ENCODE measurements around the gene SYT10.

SYT10 gene

DNA sequence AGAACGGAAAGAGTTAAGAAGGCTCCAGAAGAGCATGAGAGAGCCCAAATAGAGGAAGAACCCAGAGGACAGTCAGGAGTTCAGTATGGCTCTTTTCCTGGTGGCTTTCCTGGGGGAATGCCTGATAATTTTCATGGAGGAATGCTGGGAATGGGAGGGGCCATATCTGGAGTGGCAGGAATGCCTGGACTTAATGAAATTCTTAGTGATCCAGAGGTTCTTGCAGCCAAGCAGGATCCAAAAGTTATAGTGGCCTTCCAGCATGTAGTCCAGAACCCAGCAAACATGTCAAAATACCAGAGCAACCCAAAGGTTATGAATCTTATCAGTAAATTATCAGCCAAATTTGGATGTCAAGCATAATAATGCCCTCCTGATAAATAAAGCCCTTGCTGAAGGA, 15.5 kb upstream of the SYT10 start:
- no peak for DNase-seq (ENCODE audit: extremely low read depth, low read depth)
- TF ChIP-seq, protein P1, sequence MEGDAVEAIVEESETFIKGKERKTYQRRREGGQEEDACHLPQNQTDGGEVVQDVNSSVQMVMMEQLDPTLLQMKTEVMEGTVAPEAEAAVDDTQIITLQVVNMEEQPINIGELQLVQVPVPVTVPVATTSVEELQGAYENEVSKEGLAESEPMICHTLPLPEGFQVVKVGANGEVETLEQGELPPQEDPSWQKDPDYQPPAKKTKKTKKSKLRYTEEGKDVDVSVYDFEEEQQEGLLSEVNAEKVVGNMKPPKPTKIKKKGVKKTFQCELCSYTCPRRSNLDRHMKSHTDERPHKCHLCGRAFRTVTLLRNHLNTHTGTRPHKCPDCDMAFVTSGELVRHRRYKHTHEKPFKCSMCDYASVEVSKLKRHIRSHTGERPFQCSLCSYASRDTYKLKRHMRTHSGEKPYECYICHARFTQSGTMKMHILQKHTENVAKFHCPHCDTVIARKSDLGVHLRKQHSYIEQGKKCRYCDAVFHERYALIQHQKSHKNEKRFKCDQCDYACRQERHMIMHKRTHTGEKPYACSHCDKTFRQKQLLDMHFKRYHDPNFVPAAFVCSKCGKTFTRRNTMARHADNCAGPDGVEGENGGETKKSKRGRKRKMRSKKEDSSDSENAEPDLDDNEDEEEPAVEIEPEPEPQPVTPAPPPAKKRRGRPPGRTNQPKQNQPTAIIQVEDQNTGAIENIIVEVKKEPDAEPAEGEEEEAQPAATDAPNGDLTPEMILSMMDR (IDR thresholded peaks at IDR 0.05; ENCODE audit: low read depth, low read length), result no peak

DNA sequence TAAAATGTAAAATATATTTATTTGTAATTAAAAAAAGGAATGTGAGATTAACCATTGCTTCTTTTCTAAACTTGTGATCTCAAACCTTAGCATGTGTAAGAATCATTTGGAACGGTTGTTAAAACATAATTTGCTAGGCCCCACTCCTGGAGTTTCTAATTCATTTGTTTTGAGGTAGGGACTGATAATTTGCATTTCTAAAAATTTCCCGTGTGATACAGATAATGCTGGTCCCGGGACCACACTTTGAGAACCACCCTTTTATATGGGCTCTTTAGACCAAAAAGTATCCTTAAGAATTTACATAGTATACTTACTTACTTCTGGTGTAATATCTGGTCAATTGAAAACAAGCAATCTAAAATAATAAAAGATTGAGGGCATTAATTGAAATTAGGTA, 10.9 kb upstream of the SYT10 start:
- TF ChIP-seq, protein P1 (IDR thresholded peaks at IDR 0.05; ENCODE audit: low read depth, low read length), result no peak
- no peak for DNase-seq (ENCODE audit: extremely low read depth, low read depth)

DNA sequence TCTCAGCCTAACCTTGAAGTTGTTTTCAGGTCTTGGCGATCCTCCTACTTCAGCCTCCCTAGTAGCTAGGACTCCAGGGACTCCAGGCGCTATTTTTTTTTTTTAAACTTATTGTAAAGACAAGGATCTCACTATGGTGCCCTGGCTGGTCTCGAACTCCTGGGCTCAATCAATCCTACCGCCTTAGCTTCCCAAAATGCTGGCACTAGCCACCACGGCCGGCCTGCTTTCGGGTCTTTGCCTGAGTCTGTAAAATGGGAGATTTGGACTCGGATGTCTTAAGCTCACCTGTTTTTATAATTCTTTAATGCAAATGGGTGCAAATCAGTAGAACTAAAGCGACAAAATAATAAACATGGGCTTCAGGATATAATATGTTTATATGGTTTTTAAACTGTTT, 858 bp upstream of the SYT10 start:
- DNase-seq (ENCODE audit: extremely low read depth, low read depth), result no peak
- TF ChIP-seq, protein P1 (IDR thresholded peaks at IDR 0.05; ENCODE audit: low read depth, low read length), result no peak

DNA sequence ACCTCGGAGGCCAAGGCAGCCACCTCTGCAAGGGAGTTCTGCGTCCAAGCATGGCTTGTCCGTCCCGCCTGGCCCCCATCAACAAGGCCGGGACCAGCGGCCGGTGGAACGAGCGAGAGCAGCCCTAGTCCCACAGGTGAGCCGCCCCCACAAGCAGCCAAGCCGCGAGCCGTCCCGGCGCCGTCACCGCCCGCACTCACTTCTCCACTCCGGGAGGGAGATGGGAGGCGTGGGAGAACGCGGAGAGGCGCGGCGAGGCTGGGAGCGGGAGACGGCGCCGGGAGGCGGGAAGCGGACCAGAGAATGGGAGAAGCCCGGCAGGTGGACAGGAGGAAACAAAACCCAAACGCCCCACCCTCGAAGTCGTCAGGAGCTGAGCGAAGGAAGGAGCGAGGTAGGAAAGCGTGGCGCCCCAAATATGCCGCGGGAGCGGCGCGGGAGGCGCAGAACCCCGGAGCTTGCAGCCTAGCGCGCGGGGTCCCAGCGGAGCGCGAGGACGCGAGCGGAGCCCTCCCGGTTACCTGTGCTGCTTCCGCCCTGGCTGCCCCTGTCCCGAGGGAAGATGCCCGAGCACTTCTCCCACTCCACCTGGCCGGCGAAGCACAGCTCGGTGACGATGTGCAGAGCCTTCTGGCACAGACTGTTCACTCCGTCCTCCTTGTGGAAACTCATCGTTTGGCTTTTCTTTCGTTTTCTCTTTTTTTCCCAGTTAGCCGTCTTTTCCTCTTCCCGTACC, 600 bp downstream of the SYT10 start:
- TF ChIP-seq, protein P1 (IDR thresholded peaks at IDR 0.05; ENCODE audit: low read depth, low read length), result no peak
- DNase-seq (ENCODE audit: extremely low read depth, low read depth), result no peak

DNA sequence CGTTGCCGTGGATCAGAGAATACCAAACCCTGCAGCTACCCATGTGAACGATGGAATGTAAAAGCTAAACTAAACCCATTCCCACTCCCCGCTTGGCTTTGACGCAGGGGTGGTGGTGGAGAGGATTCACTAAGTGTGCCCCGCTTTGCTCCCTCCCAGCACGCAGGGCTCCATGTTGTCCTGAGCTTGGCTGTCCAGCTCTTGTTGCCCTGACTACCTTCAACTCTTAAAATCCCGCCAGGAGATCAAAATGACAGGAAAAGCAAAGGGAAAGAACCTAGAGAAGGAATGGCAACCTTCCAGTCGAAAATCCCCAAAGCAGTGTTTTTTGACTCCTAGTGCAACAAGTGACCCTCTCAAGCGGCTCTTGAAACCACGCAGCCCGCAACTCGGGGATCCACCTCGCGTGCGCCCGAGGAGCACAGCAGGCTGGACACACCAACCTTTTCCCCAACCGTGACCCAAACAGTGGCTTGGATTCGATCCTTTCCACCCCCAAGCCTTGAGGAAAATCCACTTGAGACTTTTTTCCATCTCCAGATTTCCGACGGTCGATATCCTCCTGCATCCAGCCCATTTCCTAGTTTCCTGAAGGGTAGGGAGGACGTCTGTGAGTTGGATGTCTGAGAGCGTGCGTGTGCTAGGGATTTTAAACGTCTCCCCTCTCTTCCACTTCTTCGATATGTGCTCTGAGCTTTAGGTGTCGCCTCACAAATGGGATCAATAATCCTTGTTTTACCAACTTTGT, 1.4 kb downstream of the SYT10 start:
- TF ChIP-seq, protein P1 (IDR thresholded peaks at IDR 0.05; ENCODE audit: low read depth, low read length), result no peak
- DNase-seq (ENCODE audit: extremely low read depth, low read depth), result no peak

DNA sequence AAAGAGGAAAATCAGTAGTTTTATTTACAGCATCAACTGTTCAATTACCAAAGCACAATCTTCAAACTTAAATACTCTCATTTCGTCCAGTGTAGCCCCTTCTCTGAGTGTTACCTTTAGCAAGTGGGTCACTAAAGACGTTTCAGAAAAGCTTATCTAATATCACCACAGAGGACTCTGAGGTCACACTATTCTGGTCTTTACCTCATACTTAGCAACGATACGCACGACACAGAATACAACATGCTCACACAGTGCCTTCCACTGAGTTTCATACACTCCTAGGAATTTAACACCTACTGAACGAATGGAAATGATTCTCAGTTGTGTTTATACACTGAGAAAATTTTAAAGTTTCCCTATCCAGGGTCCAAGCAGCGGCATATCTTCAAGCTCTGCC, 2.0 kb downstream of the SYT10 start:
- TF ChIP-seq, protein P1 (IDR thresholded peaks at IDR 0.05; ENCODE audit: low read depth, low read length), result no peak
- no peak for DNase-seq (ENCODE audit: extremely low read depth, low read depth)

DNA sequence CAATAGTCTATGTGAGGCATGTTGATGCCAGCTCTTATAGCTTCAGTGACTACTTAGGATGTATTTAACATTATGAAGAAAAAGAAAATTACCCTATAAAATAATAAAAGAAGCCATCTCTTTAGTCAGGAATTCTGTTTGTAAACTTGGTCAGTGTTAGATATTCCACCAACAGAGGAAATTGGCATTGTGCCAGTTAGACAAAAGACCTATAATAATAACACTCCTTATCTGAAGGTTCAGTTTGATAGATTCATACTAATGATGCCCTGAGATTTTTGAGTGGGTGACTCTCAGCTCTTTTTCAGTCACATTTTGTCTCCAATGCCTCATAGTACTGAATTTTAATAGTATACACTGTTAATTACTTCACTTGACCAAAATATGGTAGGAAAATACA, 6.6 kb downstream of the SYT10 start:
- DNase-seq (ENCODE audit: extremely low read depth, low read depth), result no peak
- TF ChIP-seq, protein P1 (IDR thresholded peaks at IDR 0.05; ENCODE audit: low read depth, low read length), result no peak
